GM12874 (cell line): ENCODE results near the gene PRKCE.

Experiments used
- CTCF ChIP-seq: IDR thresholded peaks from 2 replicates; pipeline ENCODE4 v1.5.1; 2011; ENCODE audit warnings: low read depth, mild to moderate bottlenecking, control low read depth, low read length, moderate library complexity; ENCODE audit not compliant: insufficient read depth

PRKCE gene

GRCh38 chr2:46098621-46099062 is 447.2 kb downstream of the PRKCE start:
- no peak for TF ChIP-seq CTCF

GRCh38 chr2:46101557-46102220 is 450.2 kb downstream of the PRKCE start:
- TF ChIP-seq CTCF: no peak

- no peak for TF ChIP-seq CTCF
Measured at GRCh38 chr2:46106690-46107089, 455.2 kb downstream of the PRKCE start.

- TF ChIP-seq CTCF: no peak
Measured at GRCh38 chr2:46114996-46115395, 463.5 kb downstream of the PRKCE start.

DNA sequence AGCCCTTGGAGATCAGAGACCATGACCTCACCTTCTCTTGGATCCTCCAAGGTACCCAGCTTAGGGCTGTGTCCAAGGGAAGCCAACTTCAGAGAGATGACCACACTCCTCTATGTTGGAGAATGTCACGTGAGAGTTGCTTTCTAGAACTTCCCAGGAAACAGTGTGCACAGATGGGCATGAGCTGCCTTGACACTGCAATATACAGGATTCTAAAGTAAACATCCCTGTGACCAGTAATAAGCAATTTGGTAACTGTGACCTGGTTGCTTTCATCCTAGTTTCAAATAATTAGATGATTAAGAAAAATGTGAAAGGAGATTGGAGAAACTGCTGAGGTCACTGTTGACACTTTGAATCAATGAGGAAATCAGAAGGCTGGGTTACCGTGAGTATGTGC is 464.7 kb downstream of the PRKCE start:
- TF ChIP-seq CTCF: no peak

DNA sequence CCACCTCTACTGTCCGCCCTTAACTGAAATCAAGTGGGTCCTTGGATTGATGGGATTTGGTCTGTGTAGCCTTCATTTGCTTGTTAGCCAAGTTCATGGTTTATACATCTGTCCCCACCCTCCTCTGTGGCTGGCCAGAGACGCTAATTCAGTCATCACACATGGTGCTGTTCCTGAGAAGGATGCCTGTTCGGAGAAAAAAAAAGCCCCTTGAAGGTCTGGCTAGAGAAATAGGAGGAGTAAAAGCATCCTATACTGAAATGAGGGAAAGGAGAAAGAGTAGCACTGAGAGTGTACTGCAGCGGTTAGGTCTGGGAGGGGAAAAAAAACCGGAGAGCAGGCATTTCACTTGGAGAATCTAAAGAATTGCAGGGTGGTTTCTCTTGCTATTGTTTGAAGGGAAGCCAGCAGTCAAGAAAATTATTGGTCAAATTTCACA is 465.1 kb downstream of the PRKCE start:
- no peak for TF ChIP-seq CTCF

DNA sequence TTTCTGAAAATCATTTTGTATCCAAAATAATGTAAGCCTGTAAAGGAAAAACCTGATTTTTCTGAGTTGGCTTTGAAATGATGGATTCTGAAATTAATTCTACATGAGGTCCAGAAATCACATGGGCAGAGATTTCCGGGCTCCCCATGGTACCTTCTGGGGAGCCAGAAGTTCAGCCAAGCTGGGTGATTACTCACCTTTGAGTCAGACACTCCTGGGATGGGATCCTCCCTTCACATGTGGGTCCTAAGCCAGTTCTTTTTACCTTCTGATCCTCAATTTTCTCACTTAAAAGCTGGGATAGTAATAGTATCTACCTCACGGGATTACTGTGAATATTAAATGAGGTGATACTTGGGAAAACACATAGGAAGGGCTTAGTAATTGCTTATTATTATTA is 465.9 kb downstream of the PRKCE start:
- no peak for TF ChIP-seq CTCF
